OCI-LY1 (cell line): ENCODE measurements around the gene ZNF724.
A peak's percentile ranks its signal among the peaks of the same experiment; 100 is the strongest.
"Not testable (repeated sequence)": the region's sequence is repeated elsewhere in the genome, so short reads cannot be mapped to it uniquely, and the experiment has no call there.

ENCODE experiments used
- H2AFZ ChIP-seq: fragments of 200-600 bp; sonication (generic), shearing (Covaris generic); 2 replicates; pipeline ENCODE4 v1.6.0; 2014; ENCODE audit warnings: antibody characterized with exemption, mild to moderate bottlenecking, low read length
- H3F3A ChIP-seq: fragments of 200-600 bp; sonication (generic), shearing (Covaris generic); 2 replicates; pipeline ENCODE4 v1.6.0; 2014; ENCODE audit warnings: mild to moderate bottlenecking, antibody characterized with exemption, low read length, moderate library complexity; ENCODE audit not compliant: insufficient read depth
- H3K27ac ChIP-seq: fragments of 200-600 bp; sonication (generic); 2 replicates; pipeline ENCODE4 v1.5.1; 2014; ENCODE audit warnings: low read length, mixed run types, mild to moderate bottlenecking, low read depth; ENCODE audit not compliant: poor library complexity, severe bottlenecking
- H3K27me3 ChIP-seq: fragments of 200-600 bp; sonication (generic); 2 replicates; pipeline ENCODE4 v1.6.0; 2014; ENCODE audit warnings: antibody characterized with exemption, mild to moderate bottlenecking, low read length, moderate library complexity; ENCODE audit not compliant: insufficient read depth
- H3K36me3 ChIP-seq: fragments of 200-600 bp; sonication (generic); 2 replicates; pipeline ENCODE4 v1.6.1; 2014; ENCODE audit warnings: mild to moderate bottlenecking, antibody characterized with exemption, low read length, moderate library complexity, mixed read lengths; ENCODE audit not compliant: insufficient read depth
- H3K4me1 ChIP-seq: fragments of 200-600 bp; sonication (generic); 2 replicates; pipeline ENCODE4 v1.5.1; 2014; ENCODE audit warnings: mild to moderate bottlenecking, low read length, moderate library complexity; ENCODE audit not compliant: insufficient read depth, severe bottlenecking
- H3K4me2 ChIP-seq: fragments of 200-600 bp; sonication (generic), shearing (Covaris generic); 2 replicates; pipeline ENCODE4 v1.6.1; 2014; ENCODE audit warnings: low read length
- H3K4me3 ChIP-seq: fragments of 200-600 bp; sonication (generic); 2 replicates; pipeline ENCODE4 v1.5.1; 2014; ENCODE audit warnings: low read length, low read depth, mild to moderate bottlenecking, mixed read lengths; ENCODE audit not compliant: poor library complexity, severe bottlenecking
- H3K79me2 ChIP-seq: fragments of 200-600 bp; shearing (Covaris generic); 2 replicates; pipeline ENCODE4 v1.6.1; 2016; ENCODE audit warnings: mixed run types, low read length, mixed read lengths; ENCODE audit not compliant: insufficient read depth
- H3K9ac ChIP-seq: fragments of 200-600 bp; sonication (generic), shearing (Covaris generic); 2 replicates; pipeline ENCODE4 v1.6.1; 2014; ENCODE audit warnings: mild to moderate bottlenecking, low read length, mixed read lengths
- H3K9me2 ChIP-seq: fragments of 200-600 bp; sonication (generic), shearing (Covaris generic); 2 replicates; pipeline ENCODE4 v1.6.1; 2014; ENCODE audit warnings: low read depth, mild to moderate bottlenecking, low read length, mixed read lengths
- H3K9me3 ChIP-seq: fragments of 200-600 bp; shearing (Covaris generic); 2 replicates; pipeline ENCODE4 v1.6.1; 2014; ENCODE audit warnings: low read length, mixed read lengths
- H4K20me1 ChIP-seq: fragments of 200-600 bp; sonication (generic), shearing (Covaris generic); 2 replicates; pipeline ENCODE4 v1.6.0; 2016; ENCODE audit warnings: mild to moderate bottlenecking, low read length; ENCODE audit not compliant: insufficient read depth
- CTCF ChIP-seq: fragments of 200-600 bp; sonication (generic), shearing (Covaris generic); IDR thresholded peaks from 2 replicates; pipeline ENCODE4 v1.5.1; 2017; ENCODE audit warnings: mild to moderate bottlenecking, antibody characterized with exemption, low read length, moderate library complexity, mixed read lengths
- EZH2 ChIP-seq: fragments of 200-600 bp; sonication (generic), shearing (Covaris generic); IDR thresholded peaks from 2 replicates; pipeline ENCODE4 v1.8.0; 2017; ENCODE audit warnings: borderline replicate concordance, mixed run types, mild to moderate bottlenecking, antibody characterized with exemption, low read length, moderate library complexity, mixed read lengths

Gene ZNF724

GRCh38 chr19:23249911-23250649 is at the start of gene ZNF724:
ZNF724 (minus strand) TSS chr19:23250394; CDS start chr19:23250242, 152 bp downstream.
- Histone ChIP-seq H3K27ac (peak within 1 kb of the TSS; percentile 90), H3K9me2 (no peaks in the 10 kb centered on the region), H3K4me1 (peaks cover 9% of the 10 kb centered on the region), H3K9me3 (0 out of 2 replicates have a peak, but pooled peaks cover 5% of the 10 kb centered on the region), H3K9ac (peak within 1 kb of the TSS; percentile 93), H3K4me3 (peak within 1 kb of the TSS; percentile 98), H3K79me2 (peaks cover 20% of the 10 kb centered on the region), H3K27me3 (no peaks in the 10 kb centered on the region), H4K20me1 (no peaks in the 10 kb centered on the region), H2AFZ (0 out of 2 replicates have a peak within 1 kb of the TSS, but pooled peaks have one; percentile 81), H3K4me2 (peak within 1 kb of the TSS; percentile 73), H3K36me3 (peaks cover 37% of the 10 kb centered on the region), H3F3A (peaks cover 3% of the 10 kb centered on the region)
- TF ChIP-seq EZH2, result no peak
- no peak for TF ChIP-seq CTCF

GRCh38 chr19:23294141-23294540 is 43.9 kb upstream of the ZNF724 start:
- no peak overlapping the region for H2AFZ ChIP-seq
- H3K9me3 ChIP-seq, result no peaks in the 10 kb centered on the region
- H3K36me3 ChIP-seq, result no peaks in the 10 kb centered on the region

GRCh38 chr19:23289966-23290365 is 39.8 kb upstream of the ZNF724 start:
- not testable (repeated sequence) for H3K9me3 ChIP-seq, H3K79me2 ChIP-seq, H3K4me3 ChIP-seq, H3K9me2 ChIP-seq, H3K36me3 ChIP-seq, H3K27me3 ChIP-seq, H3K27ac ChIP-seq, H4K20me1 ChIP-seq, H3K4me2 ChIP-seq, H2AFZ ChIP-seq, H3K4me1 ChIP-seq, H3K9ac ChIP-seq, H3F3A ChIP-seq

More at GRCh38 chr19:23294141-23294540, 43.9 kb upstream of the ZNF724 start:
- Histone ChIP-seq H3K9me2 (no peaks in the 10 kb centered on the region), H4K20me1 (no peaks in the 10 kb centered on the region), H3K27ac (no peak overlapping the region), H3K4me2 (no peak overlapping the region), H3K4me1 (no peaks in the 10 kb centered on the region), H3F3A (no peaks in the 10 kb centered on the region), H3K79me2 (no peaks in the 10 kb centered on the region), H3K9ac (no peak overlapping the region), H3K27me3 (no peaks in the 10 kb centered on the region), H3K4me3 (no peak overlapping the region)
- TF ChIP-seq CTCF (no peak), EZH2 (no peak)

GRCh38 chr19:23287620-23288019 is 37.4 kb upstream of the ZNF724 start:
- no peak overlapping the region for H3K9ac ChIP-seq
- no peaks in the 10 kb centered on the region for H3K4me1 ChIP-seq
- no peaks in the 10 kb centered on the region for H3K27me3 ChIP-seq
- H4K20me1 ChIP-seq, result no peaks in the 10 kb centered on the region
- H3F3A ChIP-seq, result no peaks in the 10 kb centered on the region
- H3K9me2 ChIP-seq, result no peaks in the 10 kb centered on the region
- H3K79me2 ChIP-seq, result no peaks in the 10 kb centered on the region
- H3K4me2 ChIP-seq, result no peak overlapping the region
- H3K9me3 ChIP-seq, result no peaks in the 10 kb centered on the region; the same call in 1 of the 2 replicates
- no peak overlapping the region for H2AFZ ChIP-seq
- TF ChIP-seq EZH2, result no peak
- no peak for TF ChIP-seq CTCF
- no peak overlapping the region for H3K27ac ChIP-seq
- no peaks in the 10 kb centered on the region for H3K36me3 ChIP-seq
- H3K4me3 ChIP-seq, result no peak overlapping the region
